ENCODE data around the gene ENTPD1.
A peak's percentile ranks its signal among the peaks of the same experiment; 100 is the strongest.

ENTPD1 gene

GRCh38 chr10:95836610-95837355 lies 80.8 kb downstream of the ENTPD1 start:
- TF ChIP-seq, protein P1, sequence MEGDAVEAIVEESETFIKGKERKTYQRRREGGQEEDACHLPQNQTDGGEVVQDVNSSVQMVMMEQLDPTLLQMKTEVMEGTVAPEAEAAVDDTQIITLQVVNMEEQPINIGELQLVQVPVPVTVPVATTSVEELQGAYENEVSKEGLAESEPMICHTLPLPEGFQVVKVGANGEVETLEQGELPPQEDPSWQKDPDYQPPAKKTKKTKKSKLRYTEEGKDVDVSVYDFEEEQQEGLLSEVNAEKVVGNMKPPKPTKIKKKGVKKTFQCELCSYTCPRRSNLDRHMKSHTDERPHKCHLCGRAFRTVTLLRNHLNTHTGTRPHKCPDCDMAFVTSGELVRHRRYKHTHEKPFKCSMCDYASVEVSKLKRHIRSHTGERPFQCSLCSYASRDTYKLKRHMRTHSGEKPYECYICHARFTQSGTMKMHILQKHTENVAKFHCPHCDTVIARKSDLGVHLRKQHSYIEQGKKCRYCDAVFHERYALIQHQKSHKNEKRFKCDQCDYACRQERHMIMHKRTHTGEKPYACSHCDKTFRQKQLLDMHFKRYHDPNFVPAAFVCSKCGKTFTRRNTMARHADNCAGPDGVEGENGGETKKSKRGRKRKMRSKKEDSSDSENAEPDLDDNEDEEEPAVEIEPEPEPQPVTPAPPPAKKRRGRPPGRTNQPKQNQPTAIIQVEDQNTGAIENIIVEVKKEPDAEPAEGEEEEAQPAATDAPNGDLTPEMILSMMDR (IDR thresholded peaks at IDR 0.05; ENCODE audit: low read depth, low read length) = no peak
- no peak overlapping the region for H3K4me3 ChIP-seq (replicated peaks in 1 of 2; ENCODE audit: low read depth in 2 of 2, low read length in 2 of 2)
- no peak for DNase-seq (ENCODE audit: low read depth in 2 of 2)

DNA sequence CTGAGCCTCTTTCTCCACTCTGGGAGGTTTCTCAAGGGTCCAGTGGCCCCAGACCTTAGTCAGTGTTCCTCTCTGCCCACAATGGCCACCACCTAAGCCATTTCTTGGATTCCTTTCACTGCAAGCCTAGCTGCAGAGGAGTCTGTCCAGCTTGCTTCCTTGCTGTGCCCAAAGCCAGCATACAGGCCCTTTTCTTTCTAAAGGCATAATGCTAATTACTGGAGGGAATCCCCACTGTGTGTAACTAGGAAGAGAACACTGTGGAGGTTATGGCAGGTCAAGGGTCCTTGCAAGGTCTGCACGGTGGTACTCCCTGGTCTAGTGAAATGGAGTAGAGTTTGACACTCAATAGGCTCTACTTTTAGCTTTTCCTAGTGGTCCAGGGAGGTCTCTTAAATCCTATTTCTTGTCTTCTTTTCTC lies 81.4 kb downstream of the ENTPD1 start:
- TF ChIP-seq, protein P1 (IDR thresholded peaks at IDR 0.05; ENCODE audit: low read depth, low read length) = no peak
- no peak for DNase-seq (ENCODE audit: low read depth in 2 of 2)
- no peak overlapping the region for H3K4me3 ChIP-seq (replicated peaks in 1 of 2; ENCODE audit: low read depth in 2 of 2, low read length in 2 of 2)

DNA sequence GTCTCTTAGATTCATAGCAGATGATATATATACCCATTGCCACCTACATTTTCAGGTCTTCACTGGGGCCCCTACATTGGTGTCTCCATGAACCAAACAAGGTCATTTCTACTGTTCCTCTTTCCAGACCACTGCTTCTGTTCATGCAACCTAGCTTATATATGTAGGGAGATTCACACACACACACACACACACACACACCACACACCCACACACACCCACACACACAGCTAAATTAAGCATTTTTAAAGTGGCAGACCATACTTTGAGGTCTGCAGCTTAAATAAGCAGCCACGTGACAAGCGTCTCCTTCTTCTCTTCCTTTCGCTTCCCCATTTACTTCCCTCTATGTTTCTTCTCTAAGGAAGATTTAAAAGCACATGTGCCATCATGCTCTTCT lies 81.8 kb downstream of the ENTPD1 start:
- H3K4me3 ChIP-seq (replicated peaks in 1 of 2; ENCODE audit: low read depth in 2 of 2, low read length in 2 of 2) = no peak overlapping the region
- TF ChIP-seq, protein P1 (IDR thresholded peaks at IDR 0.05; ENCODE audit: low read depth, low read length) = no peak
- DNase-seq (ENCODE audit: low read depth in 2 of 2) = no peak

GRCh38 chr10:95840121-95840520 lies 84.2 kb downstream of the ENTPD1 start:
- no peak for DNase-seq (ENCODE audit: low read depth in 2 of 2)
- no peak overlapping the region for H3K4me3 ChIP-seq (replicated peaks in 1 of 2; ENCODE audit: low read depth in 2 of 2, low read length in 2 of 2)
- TF ChIP-seq, protein P1 (IDR thresholded peaks at IDR 0.05; ENCODE audit: low read depth, low read length) = no peak

- H3K4me3 ChIP-seq (replicated peaks in 1 of 2; ENCODE audit: low read depth in 2 of 2, low read length in 2 of 2) = no peak overlapping the region
- TF ChIP-seq, protein P1 (IDR thresholded peaks at IDR 0.05; ENCODE audit: low read depth, low read length) = no peak
- DNase-seq (ENCODE audit: low read depth in 2 of 2) = no peak
These were observed 84.7 kb downstream of the ENTPD1 start for GRCh38 chr10:95840681-95841080.

GRCh38 chr10:95841661-95842498 lies 85.9 kb downstream of the ENTPD1 start:
- no peak overlapping the region for H3K4me3 ChIP-seq (replicated peaks in 1 of 2; ENCODE audit: low read depth in 2 of 2, low read length in 2 of 2)
- TF ChIP-seq, protein P1 (IDR thresholded peaks at IDR 0.05; ENCODE audit: low read depth, low read length) = peak; percentile 58
- DNase-seq (ENCODE audit: low read depth in 2 of 2) = peak; percentile 82 to 86

Measured in cardiac fibroblast (primary cell).